Loucy (cell line): ENCODE results near the gene MATN4.

ENCODE experiments used
- H2AFZ ChIP-seq: fragments of 200-600 bp; sonication (generic); 2 replicates; pipeline ENCODE4 v1.6.0; 2016; ENCODE audit warnings: antibody characterized with exemption, mild to moderate bottlenecking, low read length, moderate library complexity
- H3F3A ChIP-seq: fragments of 200-600 bp; 2 replicates; pipeline ENCODE4 v1.6.0; 2016; ENCODE audit warnings: antibody characterized with exemption, low read depth, mild to moderate bottlenecking
- H3K27me3 ChIP-seq: fragments of 200-600 bp; sonication (generic); 2 replicates; pipeline ENCODE4 v1.6.1; 2014; ENCODE audit warnings: low read length, mild to moderate bottlenecking; ENCODE audit not compliant: insufficient read depth, poor library complexity, severe bottlenecking
- H3K36me3 ChIP-seq: fragments of 200-600 bp; sonication (generic); 2 replicates; pipeline ENCODE4 v1.6.1; 2016; ENCODE audit warnings: low read length; ENCODE audit not compliant: insufficient read depth
- H3K4me1 ChIP-seq: fragments of 200-600 bp; sonication (generic); 2 replicates; pipeline ENCODE4 v1.5.1; 2014; ENCODE audit warnings: low read length, mild to moderate bottlenecking; ENCODE audit not compliant: insufficient read depth, poor library complexity, severe bottlenecking
- H3K4me2 ChIP-seq: fragments of 200-600 bp; sonication (generic); 2 replicates; pipeline ENCODE4 v1.6.0; 2014; ENCODE audit warnings: antibody characterized with exemption, low read length, low read depth, mild to moderate bottlenecking; ENCODE audit not compliant: poor library complexity, severe bottlenecking
- H3K4me3 ChIP-seq: fragments of 200-600 bp; sonication (generic); 2 replicates; pipeline ENCODE4 v1.5.1; 2014; ENCODE audit warnings: low read length, mild to moderate bottlenecking, mixed read lengths; ENCODE audit not compliant: poor library complexity, severe bottlenecking
- H3K79me2 ChIP-seq: fragments of 200-600 bp; sonication (generic); 2 replicates; pipeline ENCODE4 v1.6.1; 2014; ENCODE audit warnings: low read length; ENCODE audit not compliant: insufficient read depth
- H3K9ac ChIP-seq: fragments of 200-600 bp; sonication (generic); 2 replicates; pipeline ENCODE4 v1.6.0; 2014; ENCODE audit warnings: mild to moderate bottlenecking, low read depth, low read length, moderate library complexity; ENCODE audit not compliant: poor library complexity, severe bottlenecking
- H3K9me2 ChIP-seq: fragments of 200-600 bp; sonication (generic); replicated peaks from 2 replicates; pipeline ENCODE4 v1.6.1; 2016; ENCODE audit warnings: low read depth, low read length, mixed read lengths
- H3K9me3 ChIP-seq: fragments of 200-600 bp; sonication (generic); 2 replicates; pipeline ENCODE4 v1.6.1; 2014; ENCODE audit warnings: mild to moderate bottlenecking, antibody characterized with exemption, low read length, low read depth; ENCODE audit not compliant: insufficient read depth
- H4K20me1 ChIP-seq: fragments of 200-600 bp; sonication (generic); 2 replicates; pipeline ENCODE4 v1.6.0; 2014; ENCODE audit warnings: antibody characterized with exemption, low read length, mild to moderate bottlenecking; ENCODE audit not compliant: insufficient read depth, poor library complexity, severe bottlenecking
- EZH2phosphoT487 ChIP-seq: fragments of 200-600 bp; IDR thresholded peaks from 2 replicates; pipeline ENCODE4 v1.6.1; 2018; ENCODE audit warnings: antibody characterized with exemption, mild to moderate bottlenecking, moderate library complexity, borderline replicate concordance
- TF ChIP-seq, protein P1 (sequence below): fragments of 200-600 bp; sonication (generic); conservative IDR thresholded peaks from 2 replicates; pipeline ENCODE4 v1.5.1; 2014; ENCODE audit warnings: mild to moderate bottlenecking, antibody characterized with exemption, low read length

Gene MATN4

DNA sequence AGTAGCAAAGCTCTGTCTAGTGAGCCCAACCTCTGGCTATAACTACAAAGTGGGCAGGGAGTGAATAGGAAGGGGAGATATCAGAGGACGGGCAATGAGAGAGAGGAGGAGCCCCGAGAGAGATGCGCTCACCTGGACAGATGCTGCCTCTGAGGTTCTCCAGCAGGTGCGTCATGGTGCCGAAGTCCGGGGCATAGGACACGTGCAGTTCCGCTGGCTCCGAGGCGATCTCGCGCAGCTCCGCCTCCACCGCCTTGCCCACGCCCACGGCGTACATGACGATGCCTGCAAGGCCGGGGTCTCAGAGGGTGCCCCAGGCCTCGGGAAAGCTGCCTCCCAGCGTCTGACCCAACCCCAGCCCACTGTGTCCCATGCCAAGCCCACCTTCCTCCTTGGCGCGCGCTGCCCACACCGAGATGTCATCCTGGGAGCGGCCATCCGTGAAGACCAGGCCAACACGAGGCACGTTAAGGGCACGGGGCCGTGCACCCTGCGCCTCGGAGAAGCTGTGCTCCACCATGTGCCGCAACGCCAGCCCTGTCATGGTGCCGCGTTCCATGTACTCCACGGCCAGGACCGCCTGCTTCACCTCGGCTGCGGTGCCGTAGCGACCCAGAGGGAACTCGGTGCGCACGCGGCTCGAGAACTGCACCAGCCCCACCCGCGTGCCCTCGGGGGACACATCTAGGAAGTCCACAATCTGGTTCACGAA lies 10.2 kb downstream of the MATN4 start:
- H3K36me3 ChIP-seq = no peaks in the 10 kb centered on the region
- no peaks in the 10 kb centered on the region for H3F3A ChIP-seq
- H3K9me2 ChIP-seq = no peaks in the 10 kb centered on the region
- no peaks in the 10 kb centered on the region for H3K27me3 ChIP-seq
- H3K9ac ChIP-seq = no peak overlapping the region
- no peak overlapping the region for H3K4me2 ChIP-seq
- H2AFZ ChIP-seq = no peak overlapping the region
- H3K4me1 ChIP-seq = no peaks in the 10 kb centered on the region
- H3K79me2 ChIP-seq = no peaks in the 10 kb centered on the region
- H4K20me1 ChIP-seq = no peaks in the 10 kb centered on the region
- no peak overlapping the region for H3K4me3 ChIP-seq
- no peaks in the 10 kb centered on the region for H3K9me3 ChIP-seq
- TF ChIP-seq, protein P1, sequence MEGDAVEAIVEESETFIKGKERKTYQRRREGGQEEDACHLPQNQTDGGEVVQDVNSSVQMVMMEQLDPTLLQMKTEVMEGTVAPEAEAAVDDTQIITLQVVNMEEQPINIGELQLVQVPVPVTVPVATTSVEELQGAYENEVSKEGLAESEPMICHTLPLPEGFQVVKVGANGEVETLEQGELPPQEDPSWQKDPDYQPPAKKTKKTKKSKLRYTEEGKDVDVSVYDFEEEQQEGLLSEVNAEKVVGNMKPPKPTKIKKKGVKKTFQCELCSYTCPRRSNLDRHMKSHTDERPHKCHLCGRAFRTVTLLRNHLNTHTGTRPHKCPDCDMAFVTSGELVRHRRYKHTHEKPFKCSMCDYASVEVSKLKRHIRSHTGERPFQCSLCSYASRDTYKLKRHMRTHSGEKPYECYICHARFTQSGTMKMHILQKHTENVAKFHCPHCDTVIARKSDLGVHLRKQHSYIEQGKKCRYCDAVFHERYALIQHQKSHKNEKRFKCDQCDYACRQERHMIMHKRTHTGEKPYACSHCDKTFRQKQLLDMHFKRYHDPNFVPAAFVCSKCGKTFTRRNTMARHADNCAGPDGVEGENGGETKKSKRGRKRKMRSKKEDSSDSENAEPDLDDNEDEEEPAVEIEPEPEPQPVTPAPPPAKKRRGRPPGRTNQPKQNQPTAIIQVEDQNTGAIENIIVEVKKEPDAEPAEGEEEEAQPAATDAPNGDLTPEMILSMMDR = no peak
- TF ChIP-seq EZH2phosphoT487 = no peak

DNA sequence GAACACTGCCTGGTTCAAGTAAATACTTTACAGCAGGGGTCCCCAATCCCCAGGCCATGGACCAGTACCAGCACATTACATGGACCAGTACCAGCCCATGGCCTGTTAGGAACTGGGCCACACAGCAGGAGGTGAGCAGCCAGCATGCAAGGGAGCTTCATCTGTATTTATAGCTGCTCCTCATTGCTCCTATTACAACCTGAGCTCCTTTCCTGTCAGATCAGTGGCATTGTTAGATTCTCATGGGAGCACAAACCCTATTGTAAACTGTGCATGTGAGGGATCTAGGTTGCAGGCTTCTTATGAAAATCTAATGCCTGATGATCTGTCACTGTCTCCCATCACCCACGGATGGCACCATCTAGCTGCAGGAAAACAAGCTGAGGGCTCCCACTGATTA lies 13.4 kb downstream of the MATN4 start:
- H3K4me2 ChIP-seq = no peak overlapping the region
- no peaks in the 10 kb centered on the region for H3K4me1 ChIP-seq
- H3K4me3 ChIP-seq = no peak overlapping the region
- H3K9ac ChIP-seq = no peak overlapping the region
- H3F3A ChIP-seq = no peaks in the 10 kb centered on the region
- no peak for TF ChIP-seq EZH2phosphoT487
- TF ChIP-seq, protein P1 = no peak
- no peaks in the 10 kb centered on the region for H3K36me3 ChIP-seq
- no peak overlapping the region for H2AFZ ChIP-seq
- H3K9me2 ChIP-seq = no peaks in the 10 kb centered on the region
- H3K27me3 ChIP-seq = no peaks in the 10 kb centered on the region
- H4K20me1 ChIP-seq = no peaks in the 10 kb centered on the region
- no peaks in the 10 kb centered on the region for H3K79me2 ChIP-seq
- no peaks in the 10 kb centered on the region for H3K9me3 ChIP-seq

DNA sequence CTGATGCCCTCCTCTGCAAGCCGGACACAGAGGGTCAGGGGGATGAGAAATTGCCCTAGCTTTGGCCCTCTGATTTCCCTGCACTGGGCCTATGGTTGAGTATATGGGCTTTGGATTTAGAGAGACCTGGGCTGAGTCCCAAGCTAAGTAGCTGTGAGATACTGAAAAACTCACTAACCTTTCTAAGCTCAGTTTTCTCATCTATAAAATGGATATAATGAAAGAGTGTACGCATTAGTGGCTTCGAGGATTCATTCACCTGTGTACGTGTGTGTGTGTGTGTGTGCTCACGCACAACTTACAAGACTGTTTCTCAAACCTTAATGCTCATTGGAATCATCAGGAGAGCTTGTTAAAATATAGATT lies 14.1 kb downstream of the MATN4 start:
- no peak overlapping the region for H3K4me2 ChIP-seq
- no peak overlapping the region for H3K9ac ChIP-seq
- no peak overlapping the region for H2AFZ ChIP-seq

More for the DNA sequence above, 14.1 kb downstream of the MATN4 start:
- Histone ChIP-seq H3K79me2 (no peaks in the 10 kb centered on the region), H3K4me1 (no peaks in the 10 kb centered on the region), H3K36me3 (no peaks in the 10 kb centered on the region), H3K27me3 (no peaks in the 10 kb centered on the region), H3K9me3 (no peaks in the 10 kb centered on the region), H4K20me1 (no peaks in the 10 kb centered on the region), H3K4me3 (no peak overlapping the region), H3K9me2 (no peaks in the 10 kb centered on the region), H3F3A (no peaks in the 10 kb centered on the region)
- TF ChIP-seq, protein P1 = no peak
- TF ChIP-seq EZH2phosphoT487 = no peak
